ENCODE results near the gene MICALL2. TPM values are rescaled to one million over a fixed set of nuclear protein-coding genes. Genes with fewer than 3 reads are reported as not detected.

The MICALL2 gene
- total and polyA plus RNA-seq, 2 donors from 2014 or later, result 16.6 to 53.4 TPM

GRCh38 chr7:1428941-1429501 lies 30.2 kb downstream of the MICALL2 start:
- intact Hi-C loops (cut with DNase I), result no loop called here
- Histone ChIP-seq H3K36me3 (ENCODE audit: control insufficient read depth in 2 of 3, insufficient read depth in 3 of 3, low read length in 3 of 3) (no peaks in the 10 kb centered on the region), H3K27me3 (ENCODE audit: control insufficient read depth, insufficient read depth, low read length) (no peaks in the 10 kb centered on the region), H3K27ac (ENCODE audit: low read depth in 2 of 2, low read length in 2 of 2) (no peak overlapping the region), H3K4me1 (ENCODE audit: control insufficient read depth in 2 of 3, insufficient read depth in 2 of 3, low read depth in 1 of 3, low read length in 3 of 3) (peaks cover 0 to 2% (median 0%) of the 10 kb centered on the region in 3 donors), H3K4me3 (ENCODE audit: low read length in 3 of 3) (no peak overlapping the region), H3K9me3 (ENCODE audit: control insufficient read depth in 2 of 3, insufficient read depth in 1 of 3, low read length in 3 of 3) (no peaks in the 10 kb centered on the region), H3K9ac (ENCODE audit: low read length in 3 of 3) (no peak overlapping the region)
- no peak for DNase-seq
- TF ChIP-seq CTCF (IDR thresholded peaks at IDR 0.05; ENCODE audit: borderline replicate concordance, extremely low read depth, insufficient read depth), result no peak
- FAIRE-seq, result no peak

GRCh38 chr7:1427064-1427657 lies 32.1 kb downstream of the MICALL2 start:
- H3K4me3 ChIP-seq (ENCODE audit: low read length in 3 of 3), result no peak overlapping the region
- H3K4me1 ChIP-seq (ENCODE audit: control insufficient read depth in 2 of 3, insufficient read depth in 2 of 3, low read depth in 1 of 3, low read length in 3 of 3), result peaks cover 0 to 3% (median under 1%) of the 10 kb centered on the region in 3 donors
- H3K27me3 ChIP-seq (ENCODE audit: control insufficient read depth, insufficient read depth, low read length), result no peaks in the 10 kb centered on the region
- intact Hi-C loops (cut with DNase I), result no loop called here
- no peak for TF ChIP-seq CTCF (IDR thresholded peaks at IDR 0.05; ENCODE audit: borderline replicate concordance, extremely low read depth, insufficient read depth)
- no peaks in the 10 kb centered on the region for H3K36me3 ChIP-seq (ENCODE audit: control insufficient read depth in 2 of 3, insufficient read depth in 3 of 3, low read length in 3 of 3)
- no peaks in the 10 kb centered on the region for H3K9me3 ChIP-seq (ENCODE audit: control insufficient read depth in 2 of 3, insufficient read depth in 1 of 3, low read length in 3 of 3)
- no peak overlapping the region for H3K9ac ChIP-seq (ENCODE audit: low read length in 3 of 3)
- DNase-seq (no peak), FAIRE-seq (no peak)
- no peak overlapping the region for H3K27ac ChIP-seq (ENCODE audit: low read depth in 2 of 2, low read length in 2 of 2)

- peaks cover 0 to 3% (median 0%) of the 10 kb centered on the region in 3 donors for H3K4me1 ChIP-seq (ENCODE audit: control insufficient read depth in 2 of 3, insufficient read depth in 2 of 3, low read depth in 1 of 3, low read length in 3 of 3)
- FAIRE-seq (no peak), DNase-seq (peak in 1 of 5 donors; percentile 60)
- H3K27me3 ChIP-seq (ENCODE audit: control insufficient read depth, insufficient read depth, low read length), result no peaks in the 10 kb centered on the region
- TF ChIP-seq CTCF (IDR thresholded peaks at IDR 0.05; ENCODE audit: borderline replicate concordance, extremely low read depth, insufficient read depth), result no peak
- H3K4me3 ChIP-seq (ENCODE audit: low read length in 3 of 3), result no peak overlapping the region
- intact Hi-C loops (cut with DNase I), result no loop called here
- H3K9ac ChIP-seq (ENCODE audit: low read length in 3 of 3), result no peak overlapping the region
- no peak overlapping the region for H3K27ac ChIP-seq (ENCODE audit: low read depth in 2 of 2, low read length in 2 of 2)
- H3K36me3 ChIP-seq (ENCODE audit: control insufficient read depth in 2 of 3, insufficient read depth in 3 of 3, low read length in 3 of 3), result no peaks in the 10 kb centered on the region
- no peaks in the 10 kb centered on the region for H3K9me3 ChIP-seq (ENCODE audit: control insufficient read depth in 2 of 3, insufficient read depth in 1 of 3, low read length in 3 of 3)
These were observed 32.8 kb downstream of the MICALL2 start for GRCh38 chr7:1426474-1426873.
